HG02970 (cell line): ENCODE measurements around the gene ADGRA1.
"Not testable (repeated sequence)": the region's sequence is repeated elsewhere in the genome, so short reads cannot be mapped to it uniquely, and the experiment has no call there.

Source experiments
- ATAC-seq: cut with Tn5 transposase; IDR thresholded peaks from one replicate; pipeline ENCODE4 v1.9.1; 2021; ENCODE audit warnings: mild to moderate bottlenecking, moderate library complexity, moderate number of reproducible peaks; ENCODE audit not compliant: unreplicated experiment, low FRiP score

The ADGRA1 gene

DNA sequence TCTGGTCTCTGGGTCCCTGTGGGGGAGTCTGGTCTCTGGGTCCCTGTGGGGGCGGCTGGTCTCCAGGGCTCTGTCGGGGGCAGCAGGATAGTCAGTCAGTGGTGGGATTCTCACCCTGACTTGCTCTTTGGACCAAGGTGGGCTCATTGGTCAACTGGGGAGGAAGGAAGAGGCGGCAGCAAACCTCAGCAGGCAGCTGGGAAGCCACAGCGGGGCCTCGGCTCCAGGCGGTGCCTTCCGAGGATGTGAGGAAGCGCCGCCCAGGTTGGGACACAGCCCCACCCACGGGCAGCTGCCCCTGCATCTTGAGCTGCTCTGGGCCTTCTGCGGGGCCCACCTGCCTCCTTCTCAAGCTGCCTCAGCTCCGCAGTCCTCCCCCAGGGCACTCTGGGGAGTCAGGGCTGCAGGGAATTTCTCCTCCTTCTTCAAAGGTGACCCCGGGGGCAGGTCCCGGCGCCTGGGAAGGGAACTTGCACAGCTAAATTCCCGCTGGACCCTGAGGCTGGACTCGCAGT lies 51.9 kb downstream of the ADGRA1 start:
- ATAC-seq, result no peak

DNA sequence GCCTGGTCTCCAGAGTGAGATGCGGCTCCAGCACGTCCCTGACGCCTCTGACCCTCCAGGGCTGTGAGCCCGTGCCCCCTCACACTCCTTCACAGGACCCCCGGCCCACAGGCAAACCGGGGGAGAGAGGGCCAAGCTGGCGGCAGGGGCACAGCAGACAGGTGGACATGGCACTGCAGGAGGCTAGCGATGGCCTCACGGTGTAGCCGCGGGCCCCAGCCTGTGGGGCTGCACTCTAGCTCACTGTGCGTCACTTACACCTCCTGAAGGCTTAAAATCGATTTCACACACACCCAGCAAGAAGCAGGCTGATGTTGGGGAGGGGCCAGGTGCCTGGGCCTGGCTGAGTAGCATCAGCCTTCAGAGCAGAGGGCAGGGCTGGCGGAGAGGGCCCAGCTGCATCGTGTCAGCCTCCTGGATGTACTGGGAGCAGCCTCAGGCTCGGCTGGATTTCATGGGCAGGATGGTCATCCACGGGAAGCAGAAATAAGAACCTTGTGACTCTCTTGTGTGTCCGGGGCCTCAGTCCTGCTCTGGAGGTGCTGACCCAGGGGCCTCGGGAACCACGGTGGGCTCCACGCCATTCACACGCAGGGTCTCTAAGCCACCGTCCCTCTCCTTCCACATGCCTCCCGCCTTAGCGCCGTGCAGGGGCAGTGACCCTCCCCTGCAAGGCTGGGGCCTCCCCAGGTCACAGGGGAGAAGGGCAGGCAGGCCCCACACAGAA lies 52.9 kb downstream of the ADGRA1 start:
- no peak for ATAC-seq

DNA sequence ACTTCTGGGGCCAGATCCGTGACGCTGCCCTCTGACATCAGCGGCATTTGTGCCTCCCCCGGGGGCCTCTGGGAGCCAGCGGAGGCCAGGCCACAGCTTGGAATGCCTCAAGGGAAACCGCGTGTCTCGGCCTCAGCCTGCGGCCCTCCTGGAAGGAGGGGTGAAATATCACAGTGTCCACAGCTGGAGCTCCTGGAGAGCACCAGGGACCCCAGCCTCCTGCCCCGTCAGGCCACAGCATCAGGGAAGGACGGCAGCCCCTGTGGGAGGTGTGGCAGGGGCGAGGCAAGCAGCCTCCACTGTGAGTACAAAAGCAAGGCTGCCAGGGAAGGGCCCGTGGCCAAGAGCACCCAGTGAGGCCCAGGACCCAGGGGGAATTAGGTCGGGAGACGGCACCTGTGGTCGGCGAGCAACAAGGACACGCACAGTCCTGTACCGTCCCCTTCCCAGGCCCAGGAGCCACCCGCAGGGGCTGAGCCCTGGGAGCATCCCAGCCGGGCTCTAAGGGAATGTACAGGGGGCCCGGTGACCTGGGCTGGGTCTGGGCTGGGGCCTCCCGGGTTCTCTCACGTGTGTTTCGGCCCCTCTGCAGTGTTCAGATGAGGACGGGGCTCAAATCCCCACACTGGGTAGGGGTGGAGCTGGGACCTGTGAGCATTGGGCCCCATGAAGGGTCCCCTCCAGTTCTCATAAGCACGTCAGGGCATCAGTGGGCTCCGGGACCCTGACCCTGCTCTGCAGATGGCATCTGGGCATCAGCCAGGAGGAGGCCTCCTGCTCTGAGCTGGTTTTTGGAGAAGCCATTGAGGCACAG lies 53.6 kb downstream of the ADGRA1 start:
- no peak for ATAC-seq

- ATAC-seq, result no peak
Observed at GRCh38 chr10:133141958-133142340, 54.2 kb downstream of the ADGRA1 start.

DNA sequence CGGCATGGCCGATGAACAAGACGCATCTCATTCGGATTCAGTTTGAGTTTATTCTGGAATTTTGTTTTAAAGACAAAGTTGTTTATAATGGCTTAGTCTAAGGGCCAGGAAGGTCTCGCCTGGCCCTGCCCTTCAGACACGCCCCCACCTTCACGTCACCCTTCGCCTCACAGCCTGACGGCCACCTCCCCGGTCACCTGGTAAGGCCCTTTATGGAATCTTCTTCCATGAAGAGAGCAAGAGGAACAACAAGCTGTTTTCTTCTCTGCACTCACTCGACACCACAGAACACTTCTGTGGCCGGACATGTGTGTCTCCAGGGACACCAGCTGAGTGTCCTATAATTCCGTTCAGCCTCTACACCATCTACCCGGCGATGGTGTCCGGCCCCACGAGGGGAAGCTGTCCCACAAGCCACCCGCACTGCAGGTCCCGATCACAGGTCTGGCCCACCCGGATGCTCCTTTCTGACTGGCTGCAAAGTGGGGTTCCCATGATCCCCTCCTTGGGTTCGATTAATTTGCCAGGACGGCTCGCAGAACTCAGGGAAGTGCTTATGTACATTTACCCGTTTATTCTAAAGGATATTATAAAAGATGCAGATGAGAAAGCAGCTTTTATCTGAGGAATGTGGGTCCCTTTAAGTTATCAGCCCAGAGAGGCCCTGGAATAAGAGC lies 54.9 kb downstream of the ADGRA1 start:
- no peak for ATAC-seq

- no peak for ATAC-seq
Observed at GRCh38 chr10:133143200-133143533, 55.4 kb downstream of the ADGRA1 start.

DNA sequence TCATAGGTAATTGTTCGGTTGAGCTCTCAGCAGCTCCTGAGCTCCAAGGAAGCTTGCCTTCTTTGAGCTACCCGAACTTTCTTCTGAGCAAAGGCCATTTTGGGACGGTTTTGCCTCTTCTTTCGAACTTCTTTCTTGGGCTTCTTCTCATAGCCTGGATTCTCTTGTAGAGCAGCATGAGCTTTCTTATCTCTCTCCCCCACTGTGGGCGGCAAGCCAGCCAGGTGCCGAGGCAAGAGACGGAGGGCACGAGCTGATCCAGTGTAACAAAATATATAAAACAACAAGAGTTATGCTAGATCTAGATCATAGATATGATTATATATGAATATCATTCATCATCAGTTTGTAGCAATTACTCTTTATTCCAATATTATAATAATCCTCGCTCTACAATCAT lies 55.8 kb downstream of the ADGRA1 start:
- ATAC-seq, result no peak

- ATAC-seq, result no peak
Observed at GRCh38 chr10:133144771-133145170, 57.0 kb downstream of the ADGRA1 start.

DNA sequence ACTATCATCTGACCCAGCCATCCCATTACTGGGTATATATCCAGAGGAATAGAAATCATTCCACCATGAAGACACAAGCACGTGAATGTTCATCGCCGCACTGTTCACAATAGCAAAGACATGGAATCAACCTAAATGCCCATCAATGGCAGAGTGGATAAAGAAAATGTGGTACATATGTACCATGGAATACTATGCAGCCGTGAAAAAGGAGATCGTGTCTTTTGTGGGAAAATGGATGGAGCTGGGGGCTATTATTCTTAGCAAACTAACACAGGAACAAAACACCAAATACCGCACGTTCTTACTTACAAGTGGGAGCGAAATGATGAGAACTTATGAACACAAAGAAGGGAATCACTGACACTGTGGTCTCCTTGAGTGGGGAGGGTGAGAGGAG lies 62.5 kb downstream of the ADGRA1 start:
- ATAC-seq, result no peak

DNA sequence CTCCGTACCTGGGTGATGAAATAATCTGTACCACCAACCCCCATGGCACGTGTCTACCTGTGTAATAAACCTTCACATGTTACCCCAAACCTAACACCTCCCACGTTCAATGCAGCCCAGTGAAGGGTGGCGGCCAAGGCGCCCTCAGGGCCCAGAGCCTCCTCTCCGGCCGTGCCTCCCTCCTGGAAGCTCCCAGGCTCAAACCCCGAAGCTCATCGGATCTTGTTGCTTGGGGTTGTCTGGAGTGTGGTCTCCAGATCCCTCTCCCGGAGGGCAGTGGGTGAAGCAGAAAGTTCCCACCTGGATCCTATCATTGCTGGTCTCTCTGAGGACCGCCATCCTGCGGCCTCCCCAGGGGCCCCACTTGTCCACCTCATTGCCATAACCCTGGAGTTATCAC lies 62.9 kb downstream of the ADGRA1 start:
- no peak for ATAC-seq

DNA sequence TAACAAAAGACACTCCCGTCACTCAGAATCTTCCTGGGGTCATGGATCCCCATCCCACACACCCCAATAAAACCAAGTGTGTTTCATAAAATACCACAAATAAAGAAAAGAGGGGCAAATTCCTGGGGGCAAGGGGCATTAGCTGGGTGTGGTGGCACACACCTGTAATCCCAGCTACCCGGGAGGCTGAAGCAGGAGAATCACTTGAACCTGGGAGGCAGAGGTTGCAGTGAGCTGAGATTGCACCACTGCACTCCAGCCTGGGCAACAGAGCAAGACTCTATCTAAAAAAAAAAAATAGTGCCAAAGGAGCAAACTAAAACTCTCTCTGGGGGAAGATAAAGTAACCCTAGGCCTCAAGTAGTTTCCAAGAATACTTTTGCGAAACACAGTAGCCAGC lies 63.3 kb downstream of the ADGRA1 start:
- not testable (repeated sequence) for ATAC-seq

DNA sequence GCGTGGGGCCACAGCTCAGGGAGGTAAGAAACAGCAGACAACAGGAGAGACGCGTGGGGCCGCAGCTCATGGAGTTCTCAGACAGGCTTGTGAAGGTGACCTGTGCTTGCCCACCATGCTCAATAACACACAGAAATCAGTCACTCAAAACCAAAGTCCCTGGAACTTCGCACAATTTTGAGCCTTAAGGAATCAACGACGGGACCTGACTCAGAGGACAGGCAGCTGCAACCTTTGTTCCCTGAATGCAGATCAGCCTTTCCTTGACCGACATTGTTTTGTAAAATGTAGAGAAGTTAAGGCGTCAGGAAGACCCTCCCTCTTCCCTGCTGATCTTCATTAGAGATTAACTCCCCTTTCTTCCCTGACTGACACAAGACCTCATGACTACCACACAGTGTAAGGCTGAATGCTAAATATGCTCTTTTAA lies 63.8 kb downstream of the ADGRA1 start:
- ATAC-seq, result no peak

DNA sequence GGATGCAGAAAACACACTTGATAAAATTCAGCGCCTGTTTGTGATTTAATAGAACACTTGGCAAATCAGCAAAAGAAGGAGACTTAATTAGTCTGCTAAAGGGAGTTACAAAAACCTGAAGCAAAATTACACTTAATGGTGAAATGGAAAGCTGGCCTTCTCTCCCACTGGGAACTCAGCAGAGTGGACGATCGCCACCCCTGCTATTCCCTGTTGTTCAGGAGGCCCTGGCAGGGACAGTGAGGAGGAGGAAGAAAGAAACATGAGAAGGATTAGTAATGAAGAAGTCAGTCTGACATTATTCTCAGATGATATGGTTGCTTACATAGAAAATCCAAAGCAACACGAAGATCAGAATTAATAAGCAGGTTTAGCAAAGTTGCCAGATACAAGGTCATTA lies 66.7 kb downstream of the ADGRA1 start:
- no peak for ATAC-seq

- ATAC-seq, result no peak
Observed at GRCh38 chr10:133154996-133155778, 67.5 kb downstream of the ADGRA1 start.

GRCh38 chr10:133156674-133157579 lies 69.2 kb downstream of the ADGRA1 start:
- ATAC-seq, result no peak

DNA sequence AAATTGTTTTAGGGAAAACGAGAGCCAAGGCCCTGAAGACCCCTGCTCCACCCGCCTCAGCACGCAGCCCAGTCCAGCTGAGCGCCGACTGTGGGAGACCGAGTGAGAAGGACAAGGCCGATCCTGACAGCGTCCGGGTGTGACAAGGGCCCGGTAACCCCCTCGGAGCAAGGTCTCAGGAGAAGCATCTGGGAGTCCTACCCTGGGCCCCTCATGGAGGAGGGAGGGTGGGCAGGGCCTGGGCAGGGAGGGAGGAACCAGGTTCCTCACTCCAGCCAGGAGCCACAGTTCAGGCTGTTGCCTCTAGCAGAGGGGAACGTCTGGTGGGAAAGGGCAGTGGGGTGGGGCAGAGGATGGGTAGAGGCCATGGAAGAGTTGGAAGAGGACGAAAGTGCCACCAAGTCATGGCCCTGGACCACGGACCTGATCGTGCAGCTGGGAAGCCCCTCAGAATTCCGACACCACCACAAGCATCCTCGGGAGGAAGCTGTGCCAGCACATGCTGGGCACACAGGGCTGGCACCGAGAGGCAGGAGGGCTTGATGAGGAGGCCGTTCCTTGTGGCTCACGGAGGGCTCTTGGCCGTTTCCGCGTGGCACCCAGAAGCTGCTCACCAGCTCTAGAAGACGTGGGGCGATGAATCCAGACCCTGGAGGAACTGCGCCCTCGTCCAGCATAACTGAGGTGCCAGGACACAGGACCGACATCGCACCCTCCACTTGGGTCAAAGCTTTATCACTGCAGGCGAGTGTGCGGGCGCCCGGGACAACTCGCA lies 70.1 kb downstream of the ADGRA1 start:
- no peak for ATAC-seq

- no peak for ATAC-seq
Observed at GRCh38 chr10:133158437-133158755, 70.7 kb downstream of the ADGRA1 start.

DNA sequence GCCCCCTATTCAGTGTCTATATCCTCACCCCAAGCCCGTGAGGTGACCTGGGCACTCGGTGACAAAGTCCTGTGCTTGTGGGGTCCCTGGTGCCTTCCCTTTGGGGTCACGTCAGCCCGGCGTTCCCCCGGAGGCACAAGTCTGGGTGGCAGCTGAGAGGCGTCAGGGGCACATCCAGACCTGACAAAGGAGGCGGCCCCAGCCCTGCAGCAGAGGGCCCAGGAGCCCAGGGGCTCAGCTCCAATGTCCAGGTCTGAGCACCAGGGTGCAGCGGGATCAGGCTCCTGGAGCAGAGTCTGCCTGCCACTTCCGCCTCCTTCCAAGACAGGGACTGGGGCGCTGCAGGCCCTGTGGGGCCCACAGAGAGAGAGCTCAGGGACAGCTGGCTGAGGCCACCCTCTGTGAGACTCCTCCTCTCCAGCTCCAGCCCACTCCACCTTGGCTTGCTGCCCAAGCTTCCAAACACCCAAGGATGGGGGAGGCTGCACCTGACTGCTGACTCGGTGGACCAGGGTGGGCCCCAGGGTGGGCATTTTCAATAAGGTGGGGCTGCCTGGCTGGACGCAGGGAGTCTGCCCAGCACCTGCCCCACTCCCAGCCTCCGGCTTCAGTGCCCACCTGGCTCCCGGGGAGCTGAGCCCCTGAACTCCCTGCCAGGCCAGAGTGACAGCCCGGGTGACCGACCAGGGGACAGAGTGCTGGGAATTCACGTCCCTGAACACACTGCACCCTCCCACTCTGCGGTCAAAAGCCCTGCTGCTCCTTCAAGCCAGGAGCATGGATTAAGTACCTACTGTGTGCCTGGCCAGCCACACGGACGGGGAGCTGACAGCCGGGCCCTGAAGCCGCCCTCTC lies 71.3 kb downstream of the ADGRA1 start:
- no peak for ATAC-seq
